Mesendoderm (in vitro differentiated cells): Measurements from ENCODE around the gene TYW1B.
"Not testable (repeated sequence)": the region's sequence is repeated elsewhere in the genome, so short reads cannot be mapped to it uniquely, and the experiment has no call there.

Experiments used
- DNase-seq: peaks from one replicate; pipeline ENCODE4 v3.0.0; 2013
- H2AK5ac ChIP-seq: 2 replicates; pipeline ENCODE4 v1.6.1; 2013; ENCODE audit warnings: low read length, inconsistent platforms
- H2BK120ac ChIP-seq: 2 replicates; pipeline ENCODE4 v1.6.1; 2013; ENCODE audit warnings: low read depth, mild to moderate bottlenecking, low read length, moderate library complexity, mixed read lengths
- H2BK15ac ChIP-seq: replicated peaks from 2 replicates; pipeline ENCODE4 v1.6.1; 2013; ENCODE audit warnings: low read depth, mild to moderate bottlenecking, moderate library complexity
- H2BK5ac ChIP-seq: 2 replicates; pipeline ENCODE4 v1.6.1; 2013; ENCODE audit warnings: low read length, inconsistent platforms
- H3K18ac ChIP-seq: 2 replicates; pipeline ENCODE4 v1.6.1; 2013; ENCODE audit warnings: mild to moderate bottlenecking, low read length, mixed read lengths
- H3K23ac ChIP-seq: one replicate; pipeline ENCODE4 v1.6.1; 2013; ENCODE audit warnings: low read length
- H3K27ac ChIP-seq: 2 replicates; pipeline ENCODE4 v1.5.1; 2013; ENCODE audit warnings: low read depth, mild to moderate bottlenecking, inconsistent platforms, low read length, moderate library complexity
- H3K27me3 ChIP-seq: 2 replicates; pipeline ENCODE4 v1.6.1; 2013; ENCODE audit warnings: low read length, control low read depth, mild to moderate bottlenecking, inconsistent platforms; ENCODE audit not compliant: insufficient read depth, poor library complexity
- H3K36me3 ChIP-seq: 2 replicates; pipeline ENCODE4 v1.6.1; 2013; ENCODE audit warnings: low read length, inconsistent platforms; ENCODE audit not compliant: control insufficient read depth, insufficient read depth
- H3K4ac ChIP-seq: one replicate; pipeline ENCODE4 v1.6.1; 2013; ENCODE audit warnings: low read depth, mild to moderate bottlenecking, low read length, moderate library complexity
- H3K4me1 ChIP-seq: 2 replicates; pipeline ENCODE4 v1.6.1; 2013; ENCODE audit warnings: low read depth, low read length, inconsistent platforms; ENCODE audit not compliant: control insufficient read depth
- H3K4me2 ChIP-seq: 2 replicates; pipeline ENCODE4 v1.6.1; 2013; ENCODE audit warnings: low read length
- H3K4me3 ChIP-seq: 2 replicates; pipeline ENCODE4 v1.5.1; 2013; ENCODE audit warnings: mild to moderate bottlenecking, low read length
- H3K56ac ChIP-seq: one replicate; pipeline ENCODE4 v1.6.1; 2013; ENCODE audit warnings: low read length
- H3K79me1 ChIP-seq: 2 replicates; pipeline ENCODE4 v1.6.1; 2013; ENCODE audit warnings: low read length, inconsistent platforms
- H3K79me2 ChIP-seq: 2 replicates; pipeline ENCODE4 v1.6.1; 2013; ENCODE audit warnings: mild to moderate bottlenecking, low read length; ENCODE audit not compliant: control insufficient read depth, insufficient read depth
- H3K9ac ChIP-seq: 2 replicates; pipeline ENCODE4 v1.6.1; 2013; ENCODE audit warnings: low read length, inconsistent platforms
- H4K5ac ChIP-seq: one replicate; pipeline ENCODE4 v1.6.1; 2013; ENCODE audit warnings: low read length
- H4K8ac ChIP-seq: one replicate; pipeline ENCODE4 v1.6.1; 2013; ENCODE audit warnings: low read depth, mild to moderate bottlenecking, control low read depth, low read length, moderate library complexity
- WGBS: extraction: QIAGEN DNeasy Blood & Tissue Kit; methylation state at CpG from one replicate; pipeline ENCODE4 v1.1.7; 2013; ENCODE audit warnings: low lambda C conversion rate, missing lambda C conversion rate; ENCODE audit not compliant: insufficient coverage; ENCODE audit errors: extremely low coverage; 5-methylcytosine and 5-hydroxymethylcytosine counted together

Gene TYW1B

DNA sequence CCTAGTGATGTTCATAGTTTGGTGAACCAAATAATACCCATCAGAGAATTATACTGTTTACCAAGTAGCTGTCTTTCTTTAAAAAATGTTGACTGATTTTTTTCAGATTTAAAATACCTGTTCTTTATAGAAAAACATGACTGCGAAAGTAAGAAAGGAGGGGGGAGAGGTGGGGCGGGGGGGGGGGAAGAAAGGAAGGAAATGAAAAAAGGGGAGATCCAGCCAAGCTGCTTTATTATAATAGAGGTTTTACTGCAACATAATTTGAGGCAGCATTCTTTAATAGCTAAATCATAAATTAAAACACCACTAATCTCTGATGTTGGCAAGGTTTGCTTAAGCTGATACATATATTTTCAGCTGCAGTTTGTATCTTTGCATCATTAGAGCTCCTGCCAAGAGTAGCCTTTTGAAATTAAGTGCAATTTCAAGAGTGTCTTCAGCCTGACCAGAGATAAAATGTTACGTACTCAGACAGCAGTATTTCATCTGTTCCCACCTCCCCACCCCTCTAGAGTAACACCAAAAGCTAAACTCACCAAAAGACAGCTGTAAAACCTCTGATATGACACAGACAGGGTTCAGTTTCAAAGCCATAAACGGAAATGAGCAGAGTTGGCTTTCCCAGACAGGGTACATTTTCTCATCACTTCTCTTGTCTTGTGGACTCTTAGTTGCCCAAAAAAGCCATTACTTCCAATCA, 202.1 kb downstream of the TYW1B start:
- H2BK5ac ChIP-seq, DNase-seq, H2BK15ac ChIP-seq, H3K79me1 ChIP-seq, H2AK5ac ChIP-seq, H3K9ac ChIP-seq, H4K8ac ChIP-seq, H3K4me3 ChIP-seq, H3K18ac ChIP-seq, H3K23ac ChIP-seq, H3K4me1 ChIP-seq, H4K5ac ChIP-seq, H3K36me3 ChIP-seq, H3K4ac ChIP-seq, H3K79me2 ChIP-seq, H3K27ac ChIP-seq, H3K27me3 ChIP-seq, H3K56ac ChIP-seq, H2BK120ac ChIP-seq, H3K4me2 ChIP-seq: not testable (repeated sequence)
- no CpG with 5 or more reads among the region's 4 CpGs for WGBS

DNA sequence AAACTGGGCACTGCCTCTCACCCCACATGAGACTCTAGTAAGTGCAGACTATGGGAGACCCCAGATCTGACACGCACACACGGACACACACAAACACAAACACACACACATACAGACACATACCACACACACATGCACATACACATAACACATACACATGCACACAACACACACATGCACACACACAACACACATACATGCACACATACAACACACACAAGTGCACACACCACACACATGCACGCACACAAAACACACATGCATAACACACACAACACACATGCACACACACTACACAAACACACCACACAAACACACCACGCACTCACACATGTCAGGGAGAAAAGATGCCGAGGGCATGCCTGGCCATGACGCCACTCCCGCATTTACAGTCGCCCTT, 205.5 kb downstream of the TYW1B start:
- H3K56ac ChIP-seq = peak overlapping the region; percentile 71
- H3K9ac ChIP-seq = no peak overlapping the region
- H4K8ac ChIP-seq = no peak overlapping the region
- H3K23ac ChIP-seq = peak overlapping the region; percentile 73
- no CpG with 5 or more reads among the region's 8 CpGs for WGBS
- no peaks in the 10 kb centered on the region for H3K36me3 ChIP-seq
- DNase-seq = no peak
- H3K4me3 ChIP-seq = no peak overlapping the region
- H3K4me2 ChIP-seq = no peak overlapping the region
- no peak overlapping the region for H2BK15ac ChIP-seq
- no peak overlapping the region for H4K5ac ChIP-seq
- H3K27me3 ChIP-seq = no peaks in the 10 kb centered on the region
- H3K4ac ChIP-seq = no peak overlapping the region
- H2BK5ac ChIP-seq = peak overlapping the region; percentile 16
- peaks cover 2% of the 10 kb centered on the region for H3K4me1 ChIP-seq
- no peak overlapping the region for H3K18ac ChIP-seq
- no peaks in the 10 kb centered on the region for H3K79me2 ChIP-seq
- no peak overlapping the region for H2AK5ac ChIP-seq
- no peak overlapping the region for H3K27ac ChIP-seq
- no peak overlapping the region for H2BK120ac ChIP-seq
- H3K79me1 ChIP-seq = no peaks in the 10 kb centered on the region

DNA sequence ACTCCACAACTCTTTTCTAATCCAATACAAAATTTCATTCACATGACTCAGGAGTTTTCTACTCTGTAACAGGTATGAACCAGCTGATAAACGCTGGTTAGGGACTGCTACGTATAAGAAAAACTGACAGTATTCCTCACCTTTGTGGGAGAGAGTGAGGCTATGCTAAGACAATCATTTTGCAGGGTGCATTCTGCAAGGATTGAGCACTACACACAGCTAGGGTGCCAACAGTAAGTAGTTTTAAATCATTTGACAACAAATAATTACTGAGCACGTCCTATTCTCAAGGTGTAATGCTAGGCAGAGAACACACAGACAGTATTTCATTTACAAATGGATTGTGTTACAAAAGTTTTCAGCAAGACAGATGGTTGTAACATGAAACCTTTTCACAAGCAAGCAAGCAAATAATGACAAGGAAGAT, 206.2 kb downstream of the TYW1B start:
- not testable (repeated sequence) for H2BK120ac ChIP-seq, H2AK5ac ChIP-seq, H3K27ac ChIP-seq, H3K4me2 ChIP-seq, H3K79me1 ChIP-seq, H4K5ac ChIP-seq, H3K18ac ChIP-seq, H3K4ac ChIP-seq, H2BK5ac ChIP-seq, H3K79me2 ChIP-seq, H3K23ac ChIP-seq, H4K8ac ChIP-seq, H3K4me3 ChIP-seq, H3K36me3 ChIP-seq, H3K27me3 ChIP-seq, H3K4me1 ChIP-seq, H3K56ac ChIP-seq, H3K9ac ChIP-seq, H2BK15ac ChIP-seq
- WGBS = no CpG with 5 or more reads among the region's 3 CpGs
- peak; percentile 13 for DNase-seq

DNA sequence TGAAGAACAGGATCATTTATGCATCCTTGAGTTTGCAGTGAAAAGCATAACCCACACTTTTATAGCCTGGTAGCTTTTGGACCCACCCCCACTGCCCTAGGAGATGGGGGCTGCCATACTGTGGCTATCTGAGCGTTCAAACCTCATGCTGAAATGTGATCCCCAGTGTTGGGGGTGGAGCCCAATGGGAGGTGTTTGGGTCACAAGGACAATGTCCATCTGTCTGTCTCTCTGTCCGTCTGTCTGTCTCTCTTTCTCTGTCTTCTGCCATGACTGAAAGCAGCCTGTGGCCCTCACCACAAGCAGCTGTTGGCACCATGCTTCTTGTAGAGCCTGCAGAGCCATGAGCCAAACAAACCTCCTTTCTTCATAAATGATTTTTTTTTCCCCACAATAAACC, 207.1 kb downstream of the TYW1B start:
- H3K4me2 ChIP-seq, H3K27me3 ChIP-seq, H3K4ac ChIP-seq, H2BK120ac ChIP-seq, H4K8ac ChIP-seq, H3K79me2 ChIP-seq, H3K79me1 ChIP-seq, H2AK5ac ChIP-seq, H2BK5ac ChIP-seq, H3K27ac ChIP-seq, H3K4me1 ChIP-seq, H3K23ac ChIP-seq, H4K5ac ChIP-seq, H3K4me3 ChIP-seq, DNase-seq, H3K36me3 ChIP-seq, H3K18ac ChIP-seq, H2BK15ac ChIP-seq, H3K9ac ChIP-seq, H3K56ac ChIP-seq: not testable (repeated sequence)
- no CpG with 5 or more reads among the region's 2 CpGs for WGBS

DNA sequence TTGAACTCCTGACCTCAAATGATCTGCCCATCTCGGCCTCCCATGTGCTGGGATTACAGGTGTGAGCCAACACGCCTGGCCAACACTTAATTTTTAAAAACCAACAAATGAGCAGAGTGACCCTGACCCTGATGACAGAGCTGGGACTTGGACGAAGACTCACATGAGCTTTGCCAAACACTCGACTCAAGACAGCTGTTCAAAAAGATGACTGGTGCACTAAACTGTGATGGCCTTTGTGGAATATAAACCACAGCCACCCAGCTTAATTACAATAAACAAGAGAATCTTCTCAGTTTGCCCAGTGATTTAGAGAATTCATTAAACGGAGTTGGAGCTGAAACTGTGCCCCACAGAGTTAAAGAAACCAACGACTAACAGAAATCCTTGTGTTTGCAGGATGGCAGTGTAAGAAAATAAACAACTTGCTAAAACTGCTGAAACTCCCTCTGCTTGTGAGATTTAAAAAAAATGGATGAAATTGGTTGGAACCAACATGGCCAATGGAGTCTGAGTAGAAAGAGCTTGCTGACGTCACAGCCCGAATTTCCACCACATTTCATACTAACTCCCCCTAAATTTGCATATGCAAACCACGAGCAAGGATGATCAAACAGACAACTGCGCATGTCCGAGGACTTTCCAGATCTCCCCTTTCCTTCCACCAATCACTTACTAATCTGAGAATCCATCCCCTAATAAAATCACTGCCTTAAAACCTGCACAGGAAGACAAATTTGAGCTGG, 209.4 kb downstream of the TYW1B start:
- not testable (repeated sequence) for H3K27me3 ChIP-seq, H3K9ac ChIP-seq, H3K27ac ChIP-seq, H3K4me1 ChIP-seq, H3K56ac ChIP-seq, DNase-seq, H4K5ac ChIP-seq, H2BK5ac ChIP-seq, H3K4me3 ChIP-seq, H3K79me1 ChIP-seq, H3K18ac ChIP-seq, H3K36me3 ChIP-seq, H3K4me2 ChIP-seq, H3K23ac ChIP-seq, H2BK120ac ChIP-seq, H2BK15ac ChIP-seq, H3K4ac ChIP-seq, H3K79me2 ChIP-seq, H2AK5ac ChIP-seq
- H4K8ac ChIP-seq = peak overlapping the region; percentile 13
- no CpG with 5 or more reads among the region's 11 CpGs for WGBS
